Thyroid gland (tissue), 4 donors: ENCODE results near the gene ADAMTSL3. TPM values are rescaled to one million over a fixed set of nuclear protein-coding genes. Genes with fewer than 3 reads are reported as not detected.

Experiments used
- DNase-seq, 2 donors: peaks; one replicate each; pipeline ENCODE4 v3.0.0-alpha.2; 2019
- H3K27ac ChIP-seq, 3 donors: fragments of 200-600 bp; sonication (generic); 1 replicate in 2 of 3; 2 replicates in 1 of 3; pipeline ENCODE4 v1.5.1; 2016 to 2019; ENCODE audit warnings: mild to moderate bottlenecking in 1 of 3, moderate library complexity in 1 of 3
- H3K27me3 ChIP-seq: fragments of 200-600 bp; sonication (generic); one replicate; pipeline ENCODE4 v1.5.1; 2019
- H3K36me3 ChIP-seq, 2 donors: fragments of 200-600 bp; sonication (generic); one replicate each; pipeline ENCODE4 v1.5.1; 2016 to 2019
- H3K4me1 ChIP-seq, 2 donors: fragments of 200-600 bp; sonication (generic); one replicate each; pipeline ENCODE4 v1.5.1; 2017 to 2019
- H3K4me3 ChIP-seq, 3 donors: fragments of 200-600 bp; sonication (generic); replicated peaks in 1 of 3; 1 replicate in 2 of 3; 2 replicates in 1 of 3; pipeline ENCODE4 v1.5.1; 2016; ENCODE audit warnings: mild to moderate bottlenecking in 1 of 3
- H3K9me3 ChIP-seq: fragments of 200-600 bp; sonication (generic); one replicate; pipeline ENCODE4 v1.5.1; 2017
- CTCF ChIP-seq, 6 experiments: fragments of 200-600 bp in 3 of 6; fragments of 450-650 bp in 3 of 6; sonication (generic) in 3 of 6; IDR thresholded peaks; one replicate each; pipeline ENCODE4 v1.5.1; 2016 to 2019; ENCODE audit warnings: antibody characterized with exemption in 6 of 6, mild to moderate bottlenecking in 2 of 6, inconsistent platforms in 1 of 6, moderate library complexity in 1 of 6
- POLR2A ChIP-seq, 2 donors: fragments of 450-650 bp; IDR thresholded peaks; one replicate each; pipeline ENCODE4 v1.6.1; 2017; ENCODE audit warnings: antibody characterized with exemption in 2 of 2, mild to moderate bottlenecking in 2 of 2, moderate library complexity in 1 of 2
- WGBS, 2 donors: methylation state at CpG; one replicate each; pipeline ENCODE4 v1.1.5; 2017; 5-methylcytosine and 5-hydroxymethylcytosine counted together
- intact Hi-C: fragments of 100-400 bp; cut with DNase I; formaldehyde crosslinking; loops from one replicate; pipeline ENCODE4 v1.15.1; 2023
- total RNA-seq, 4 donors: library from RNA; depleted of rRNA; stranded (reverse); fragments of >200 nt; gene quantifications; one replicate each; pipeline ENCODE4 v1.2.3, GENCODE V29; 2016

ADAMTSL3 gene
- total RNA-seq, 4 donors from 2014 or later = 5.5 to 14.8 (median 6.5) TPM

GRCh38 chr15:83793069-83793468, 139.1 kb downstream of the ADAMTSL3 start:
- Histone ChIP-seq H3K27ac (no peak overlapping the region), H3K9me3 (no peaks in the 10 kb centered on the region), H3K4me3 (no peak overlapping the region), H3K4me1 (no peaks in the 10 kb centered on the region), H3K36me3 (no peaks in the 10 kb centered on the region), H3K27me3 (no peaks in the 10 kb centered on the region)
- no peak for DNase-seq
- intact Hi-C loops = no loop called here
- 93 to 96% methylated on average over 5 of the region's 5 CpGs for WGBS, 2 donors
- TF ChIP-seq POLR2A (IDR thresholded peaks at IDR 0.05) (no peak), CTCF (IDR thresholded peaks at IDR 0.05) (no peak)

DNA sequence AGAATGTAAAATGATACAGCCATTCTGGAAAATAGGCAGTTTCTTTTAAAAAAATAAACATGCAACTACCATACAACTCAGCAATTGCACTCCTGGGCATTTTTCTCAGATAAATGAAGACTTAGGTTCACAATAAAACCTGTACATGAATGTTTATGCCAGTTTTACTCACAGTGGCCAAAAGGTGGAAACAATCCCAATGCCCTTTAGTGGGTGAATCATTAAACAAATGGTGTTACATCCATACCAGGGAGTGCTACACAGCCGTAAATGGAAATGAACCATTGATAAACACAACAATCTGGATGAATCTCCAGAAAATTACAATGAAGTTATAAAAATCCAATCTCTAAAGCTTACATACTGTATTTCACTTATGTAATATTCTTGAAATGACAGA, 140.3 kb downstream of the ADAMTSL3 start:
- WGBS, 2 donors = 94 to 100% methylated on average over 1 of the region's 1 CpG

GRCh38 chr15:83809345-83809744, 155.4 kb downstream of the ADAMTSL3 start:
- WGBS, 2 donors = 88 to 90% methylated on average over 2 of the region's 2 CpGs

More for the DNA sequence above, 140.3 kb downstream of the ADAMTSL3 start:
- intact Hi-C loops = no loop called here
- no peak for DNase-seq
- Histone ChIP-seq H3K36me3 (no peaks in the 10 kb centered on the region), H3K4me1 (no peaks in the 10 kb centered on the region), H3K4me3 (no peak overlapping the region), H3K27me3 (no peaks in the 10 kb centered on the region), H3K27ac (no peak overlapping the region), H3K9me3 (no peaks in the 10 kb centered on the region)
- no peak for TF ChIP-seq POLR2A (IDR thresholded peaks at IDR 0.05)
- TF ChIP-seq CTCF (IDR thresholded peaks at IDR 0.05) = no peak

DNA sequence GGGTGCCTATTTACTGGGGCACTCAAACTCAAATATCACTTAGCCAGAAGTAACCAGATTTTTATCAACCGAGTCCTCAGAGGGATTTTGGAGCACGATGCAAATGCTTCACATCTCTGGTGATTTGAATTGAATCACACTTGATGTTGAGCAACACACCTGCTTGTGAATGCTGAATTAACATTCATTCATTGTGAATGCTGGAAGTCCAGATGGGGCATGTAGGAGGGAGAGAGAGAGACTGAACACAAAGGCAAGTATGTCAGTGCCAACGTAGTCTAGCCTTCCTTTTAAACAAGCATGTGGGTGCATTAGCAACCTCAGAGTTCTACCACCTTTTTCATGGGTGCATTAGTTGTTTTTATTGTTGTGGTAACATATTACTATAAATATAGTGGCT, 156.2 kb downstream of the ADAMTSL3 start:
- Histone ChIP-seq H3K27me3 (no peaks in the 10 kb centered on the region), H3K4me3 (no peak overlapping the region), H3K9me3 (no peaks in the 10 kb centered on the region), H3K36me3 (no peaks in the 10 kb centered on the region), H3K4me1 (no peaks in the 10 kb centered on the region), H3K27ac (no peak overlapping the region)
- TF ChIP-seq POLR2A (IDR thresholded peaks at IDR 0.05) = no peak
- no peak for TF ChIP-seq CTCF (IDR thresholded peaks at IDR 0.05)
- no peak for DNase-seq
- intact Hi-C loops = no loop called here
- WGBS, 2 donors = 86 to 87% methylated on average over 3 of the region's 3 CpGs

More at GRCh38 chr15:83809345-83809744, 155.4 kb downstream of the ADAMTSL3 start:
- no peak overlapping the region for H3K27ac ChIP-seq
- H3K36me3 ChIP-seq = no peaks in the 10 kb centered on the region
- TF ChIP-seq POLR2A (IDR thresholded peaks at IDR 0.05) (no peak), CTCF (IDR thresholded peaks at IDR 0.05) (no peak)
- no peaks in the 10 kb centered on the region for H3K27me3 ChIP-seq
- DNase-seq = no peak
- no peak overlapping the region for H3K4me3 ChIP-seq
- no peaks in the 10 kb centered on the region for H3K9me3 ChIP-seq
- H3K4me1 ChIP-seq = no peaks in the 10 kb centered on the region
- intact Hi-C loops = no loop called here

- intact Hi-C loops = no loop called here
- H3K4me1 ChIP-seq = no peaks in the 10 kb centered on the region
- H3K27me3 ChIP-seq = no peaks in the 10 kb centered on the region
- H3K36me3 ChIP-seq = no peaks in the 10 kb centered on the region
- DNase-seq = no peak
- no peaks in the 10 kb centered on the region for H3K9me3 ChIP-seq
- TF ChIP-seq CTCF (IDR thresholded peaks at IDR 0.05) = no peak
- TF ChIP-seq POLR2A (IDR thresholded peaks at IDR 0.05) = no peak
- H3K27ac ChIP-seq = no peak overlapping the region
- no peak overlapping the region for H3K4me3 ChIP-seq
- WGBS, 2 donors = 7 to 75% methylated on average over 1 of the region's 1 CpG
These were observed 159.8 kb downstream of the ADAMTSL3 start for GRCh38 chr15:83813682-83814081.
